ENCODE results near the gene MUC13. TPM values are rescaled to one million over a fixed set of nuclear protein-coding genes. Genes with fewer than 3 reads are reported as not detected.

MUC13 gene
- total RNA-seq, 1 donor from 2014 or later: not detected

- H3K27ac ChIP-seq: no peak overlapping the region
- no peaks in the 10 kb centered on the region for H3K36me3 ChIP-seq
- H3K4me3 ChIP-seq: no peak overlapping the region
- no peak overlapping the region for H3K4me2 ChIP-seq
- Mint-ChIP-seq H3K36me3 (no peaks in the 10 kb centered on the region), H3K27ac (no peak overlapping the region), H3K4me3 (no peak overlapping the region), H3K4me1 (peaks cover 10% of the 10 kb centered on the region), H3K9me3 (no peaks in the 10 kb centered on the region), H3K27me3 (ENCODE audit: insufficient read depth, low read depth) (peaks cover 2% of the 10 kb centered on the region)
- no peaks in the 10 kb centered on the region for H3K27me3 ChIP-seq
- TF ChIP-seq CTCF (IDR thresholded peaks at IDR 0.05) (no peak), EZH2 (IDR thresholded peaks at IDR 0.05) (no peak), EZH2phosphoT487 (IDR thresholded peaks at IDR 0.05) (no peak)
- H3K9ac ChIP-seq: no peak overlapping the region
- peaks cover 12% of the 10 kb centered on the region for H3K4me1 ChIP-seq
- peaks cover 27% of the 10 kb centered on the region for H3F3A ChIP-seq (ENCODE audit: low read depth)
- H2AFZ ChIP-seq (replicated peaks): no peak overlapping the region
- DNase-seq (ENCODE audit: low spot score): no peak
- H4K20me1 ChIP-seq (ENCODE audit: low read depth): no peaks in the 10 kb centered on the region
- H3K9me3 ChIP-seq (ENCODE audit: low read depth): no peaks in the 10 kb centered on the region
- no peaks in the 10 kb centered on the region for H3K79me2 ChIP-seq (ENCODE audit: low read depth)
These were observed 30.4 kb downstream of the MUC13 start for GRCh38 chr3:124903896-124904834.

GRCh38 chr3:124896824-124897526 is 37.6 kb downstream of the MUC13 start:
- H3K36me3 Mint-ChIP-seq: no peaks in the 10 kb centered on the region
- H3K4me1 Mint-ChIP-seq: no peaks in the 10 kb centered on the region
- TF ChIP-seq EZH2 (IDR thresholded peaks at IDR 0.05) (no peak), EZH2phosphoT487 (IDR thresholded peaks at IDR 0.05) (no peak), CTCF (IDR thresholded peaks at IDR 0.05) (no peak)
- H4K20me1 ChIP-seq (ENCODE audit: low read depth): no peaks in the 10 kb centered on the region
- H3K9ac ChIP-seq: no peak overlapping the region
- no peak overlapping the region for H3K4me2 ChIP-seq
- H3K27ac Mint-ChIP-seq: no peak overlapping the region
- no peaks in the 10 kb centered on the region for H3K9me3 Mint-ChIP-seq
- DNase-seq (ENCODE audit: low spot score): no peak
- H3K4me3 ChIP-seq: no peak overlapping the region
- no peaks in the 10 kb centered on the region for H3K27me3 ChIP-seq
- no peaks in the 10 kb centered on the region for H3K79me2 ChIP-seq (ENCODE audit: low read depth)
- H3K27me3 Mint-ChIP-seq (ENCODE audit: insufficient read depth, low read depth): peaks cover 8% of the 10 kb centered on the region
- H3K9me3 ChIP-seq (ENCODE audit: low read depth): no peaks in the 10 kb centered on the region
- H3K4me1 ChIP-seq: no peaks in the 10 kb centered on the region
- no peak overlapping the region for H3K4me3 Mint-ChIP-seq
- no peak overlapping the region for H2AFZ ChIP-seq (replicated peaks)
- no peaks in the 10 kb centered on the region for H3F3A ChIP-seq (ENCODE audit: low read depth)
- no peak overlapping the region for H3K27ac ChIP-seq
- no peaks in the 10 kb centered on the region for H3K36me3 ChIP-seq

- no peaks in the 10 kb centered on the region for H3K79me2 ChIP-seq (ENCODE audit: low read depth)
- Mint-ChIP-seq H3K36me3 (no peaks in the 10 kb centered on the region), H3K9me3 (no peaks in the 10 kb centered on the region), H3K27ac (no peak overlapping the region), H3K4me1 (no peaks in the 10 kb centered on the region), H3K27me3 (ENCODE audit: insufficient read depth, low read depth) (peaks cover 10% of the 10 kb centered on the region), H3K4me3 (no peak overlapping the region)
- H3K4me3 ChIP-seq: no peak overlapping the region
- no peak overlapping the region for H3K4me2 ChIP-seq
- H3K27ac ChIP-seq: no peak overlapping the region
- H4K20me1 ChIP-seq (ENCODE audit: low read depth): no peaks in the 10 kb centered on the region
- TF ChIP-seq EZH2phosphoT487 (IDR thresholded peaks at IDR 0.05) (no peak), CTCF (IDR thresholded peaks at IDR 0.05) (no peak), EZH2 (IDR thresholded peaks at IDR 0.05) (no peak)
- H3K27me3 ChIP-seq: no peaks in the 10 kb centered on the region
- H3K4me1 ChIP-seq: no peaks in the 10 kb centered on the region
- H3F3A ChIP-seq (ENCODE audit: low read depth): no peaks in the 10 kb centered on the region
- no peaks in the 10 kb centered on the region for H3K9me3 ChIP-seq (ENCODE audit: low read depth)
- no peaks in the 10 kb centered on the region for H3K36me3 ChIP-seq
- no peak overlapping the region for H2AFZ ChIP-seq (replicated peaks)
- no peak overlapping the region for H3K9ac ChIP-seq
- no peak for DNase-seq (ENCODE audit: low spot score)
These were observed 38.8 kb downstream of the MUC13 start for GRCh38 chr3:124895756-124896155.

All from neural progenitor cell (in vitro differentiated cells).